Neural cell (in vitro differentiated cells): ENCODE measurements around the gene BPIFB6. TPM values are rescaled to one million over a fixed set of nuclear protein-coding genes. Genes with fewer than 3 reads are reported as not detected.

Experiments
- H2AFZ ChIP-seq: fragments of 200-600, 300-800 bp; sonication (generic), shearing (Covaris generic); 2 replicates; pipeline ENCODE4 v1.6.0; 2014; ENCODE audit warnings: low read depth, mild to moderate bottlenecking, antibody characterized with exemption, low read length, moderate library complexity
- H3F3A ChIP-seq: fragments of 200-600 bp; shearing (Covaris generic); 2 replicates; pipeline ENCODE4 v1.6.1; 2016; ENCODE audit warnings: mild to moderate bottlenecking, moderate library complexity, mixed read lengths, antibody characterized with exemption, low read length; ENCODE audit not compliant: insufficient read depth, poor library complexity, severe bottlenecking
- H3K27ac ChIP-seq: fragments of 200-600, 300-800 bp; sonication (generic), shearing (Covaris generic); 2 replicates; pipeline ENCODE4 v1.5.1; 2014; ENCODE audit warnings: mild to moderate bottlenecking, low read length, moderate library complexity
- H3K27me3 ChIP-seq: fragments of 300-800, 200-600 bp; sonication (generic), shearing (Covaris generic); 2 replicates; pipeline ENCODE4 v1.6.0; 2014; ENCODE audit warnings: mild to moderate bottlenecking, low read depth, low read length, moderate library complexity; ENCODE audit not compliant: insufficient read depth
- H3K36me3 ChIP-seq: fragments of 300-800, 200-600 bp; sonication (generic), shearing (Covaris generic); 2 replicates; pipeline ENCODE4 v1.5.1; 2014; ENCODE audit warnings: mild to moderate bottlenecking, antibody characterized with exemption, low read length, moderate library complexity; ENCODE audit not compliant: insufficient read depth
- H3K4me2 ChIP-seq: fragments of 300-800, 200-600 bp; sonication (generic), shearing (Covaris generic); 2 replicates; pipeline ENCODE4 v1.6.0; 2014; ENCODE audit warnings: mild to moderate bottlenecking, low read length
- H3K4me3 ChIP-seq: fragments of 300-800, 200-600 bp; sonication (generic), shearing (Covaris generic); 2 replicates; pipeline ENCODE4 v1.5.1; 2014; ENCODE audit warnings: mild to moderate bottlenecking, low read length, moderate library complexity
- H3K79me2 ChIP-seq: fragments of 200-600 bp; shearing (Covaris generic); replicated peaks from 2 replicates; pipeline ENCODE4 v1.6.0; 2014; ENCODE audit warnings: mild to moderate bottlenecking, low read length, moderate library complexity; ENCODE audit not compliant: insufficient read depth
- H3K9ac ChIP-seq: fragments of 300-800, 200-600 bp; sonication (generic), shearing (Covaris generic); 2 replicates; pipeline ENCODE4 v1.6.1; 2016; ENCODE audit warnings: mild to moderate bottlenecking, low read length, mixed read lengths
- H3K9me2 ChIP-seq: fragments of 200-600 bp; shearing (Covaris generic); 2 replicates; pipeline ENCODE4 v1.6.1; 2016; ENCODE audit warnings: mild to moderate bottlenecking, low read length, mixed read lengths; ENCODE audit not compliant: insufficient read depth
- H3K9me3 ChIP-seq: fragments of 200-600, 300-800 bp; sonication (generic), shearing (Covaris generic); 2 replicates; pipeline ENCODE4 v1.6.1; 2016; ENCODE audit warnings: mild to moderate bottlenecking, mixed run types, low read length, moderate library complexity, mixed read lengths
- H4K20me1 ChIP-seq: fragments of 200-600 bp; shearing (Covaris generic); 2 replicates; pipeline ENCODE4 v1.6.1; 2016; ENCODE audit warnings: mild to moderate bottlenecking, mixed run types; ENCODE audit not compliant: insufficient read depth
- EP300 ChIP-seq: fragments of 450-650 bp; conservative IDR thresholded peaks from 2 replicates; pipeline ENCODE4 v1.6.1; 2014; ENCODE audit warnings: antibody characterized with exemption, mild to moderate bottlenecking, moderate library complexity; ENCODE audit not compliant: poor library complexity, severe bottlenecking
- EZH2 ChIP-seq: fragments of 200-600, 300-800 bp; shearing (Covaris generic), sonication (generic); IDR thresholded peaks from 2 replicates; pipeline ENCODE4 v1.6.1; 2014; ENCODE audit warnings: antibody characterized with exemption, low read length, borderline replicate concordance, mild to moderate bottlenecking; ENCODE audit not compliant: insufficient read depth, poor library complexity, severe bottlenecking
- MXI1 ChIP-seq: fragments of 450-650 bp; conservative IDR thresholded peaks from 2 replicates; pipeline ENCODE4 v1.6.1; 2014; ENCODE audit warnings: antibody characterized with exemption, mild to moderate bottlenecking; ENCODE audit not compliant: poor library complexity, severe bottlenecking
- POLR2AphosphoS5 ChIP-seq: IDR thresholded peaks from 2 replicates; pipeline ENCODE4 v1.6.1; 2012
- RAD21 ChIP-seq: fragments of 450-650 bp; conservative IDR thresholded peaks from 2 replicates; pipeline ENCODE4 v1.6.1; 2014; ENCODE audit warnings: antibody characterized with exemption, mild to moderate bottlenecking, moderate library complexity
- SMC3 ChIP-seq: fragments of 450-650 bp; conservative IDR thresholded peaks from 2 replicates; pipeline ENCODE4 v1.6.1; 2014; ENCODE audit warnings: antibody characterized with exemption, mild to moderate bottlenecking, moderate library complexity; ENCODE audit not compliant: poor library complexity
- TAF1 ChIP-seq: IDR thresholded peaks from 2 replicates; pipeline ENCODE4 v1.6.1; 2012; ENCODE audit warnings: low read depth
- polyA plus RNA-seq: library from polyadenylated mRNA; depleted of rRNA; stranded (reverse); fragments of >200 nt; gene quantifications from 2 replicates; pipeline ENCODE4 v1.2.3, GENCODE V29; 2014
- TF ChIP-seq, protein P1 (sequence below): IDR thresholded peaks from 2 replicates; pipeline ENCODE4 v1.6.1; 2012; ENCODE audit warnings: borderline replicate concordance
- TF ChIP-seq, protein P2 (sequence below): fragments of 450-650 bp; IDR thresholded peaks from 2 replicates; pipeline ENCODE4 v1.5.1; 2014; ENCODE audit warnings: antibody characterized with exemption, mild to moderate bottlenecking, moderate library complexity; ENCODE audit not compliant: poor library complexity, severe bottlenecking

Gene BPIFB6
- polyA plus RNA-seq, 1 donor from 2014 or later, result not detected

- Histone ChIP-seq H3K36me3 (no peaks in the 10 kb centered on the region), H3K4me3 (no peak overlapping the region), H3K9me2 (no peaks in the 10 kb centered on the region), H3K9me3 (no peaks in the 10 kb centered on the region), H3K27me3 (no peaks in the 10 kb centered on the region), H2AFZ (no peak overlapping the region), H3F3A (no peaks in the 10 kb centered on the region), H3K79me2 (no peaks in the 10 kb centered on the region), H3K27ac (no peak overlapping the region), H3K4me2 (no peak overlapping the region), H3K9ac (no peak overlapping the region), H4K20me1 (no peaks in the 10 kb centered on the region)
- TF ChIP-seq, protein P1, sequence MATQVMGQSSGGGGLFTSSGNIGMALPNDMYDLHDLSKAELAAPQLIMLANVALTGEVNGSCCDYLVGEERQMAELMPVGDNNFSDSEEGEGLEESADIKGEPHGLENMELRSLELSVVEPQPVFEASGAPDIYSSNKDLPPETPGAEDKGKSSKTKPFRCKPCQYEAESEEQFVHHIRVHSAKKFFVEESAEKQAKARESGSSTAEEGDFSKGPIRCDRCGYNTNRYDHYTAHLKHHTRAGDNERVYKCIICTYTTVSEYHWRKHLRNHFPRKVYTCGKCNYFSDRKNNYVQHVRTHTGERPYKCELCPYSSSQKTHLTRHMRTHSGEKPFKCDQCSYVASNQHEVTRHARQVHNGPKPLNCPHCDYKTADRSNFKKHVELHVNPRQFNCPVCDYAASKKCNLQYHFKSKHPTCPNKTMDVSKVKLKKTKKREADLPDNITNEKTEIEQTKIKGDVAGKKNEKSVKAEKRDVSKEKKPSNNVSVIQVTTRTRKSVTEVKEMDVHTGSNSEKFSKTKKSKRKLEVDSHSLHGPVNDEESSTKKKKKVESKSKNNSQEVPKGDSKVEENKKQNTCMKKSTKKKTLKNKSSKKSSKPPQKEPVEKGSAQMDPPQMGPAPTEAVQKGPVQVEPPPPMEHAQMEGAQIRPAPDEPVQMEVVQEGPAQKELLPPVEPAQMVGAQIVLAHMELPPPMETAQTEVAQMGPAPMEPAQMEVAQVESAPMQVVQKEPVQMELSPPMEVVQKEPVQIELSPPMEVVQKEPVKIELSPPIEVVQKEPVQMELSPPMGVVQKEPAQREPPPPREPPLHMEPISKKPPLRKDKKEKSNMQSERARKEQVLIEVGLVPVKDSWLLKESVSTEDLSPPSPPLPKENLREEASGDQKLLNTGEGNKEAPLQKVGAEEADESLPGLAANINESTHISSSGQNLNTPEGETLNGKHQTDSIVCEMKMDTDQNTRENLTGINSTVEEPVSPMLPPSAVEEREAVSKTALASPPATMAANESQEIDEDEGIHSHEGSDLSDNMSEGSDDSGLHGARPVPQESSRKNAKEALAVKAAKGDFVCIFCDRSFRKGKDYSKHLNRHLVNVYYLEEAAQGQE, result no peak
- no peak for TF ChIP-seq MXI1
These were observed 60.2 kb downstream of the BPIFB6 start for GRCh38 chr20:33091693-33092092.

- Histone ChIP-seq H3K36me3 (no peaks in the 10 kb centered on the region), H2AFZ (no peak overlapping the region), H3K27ac (no peak overlapping the region), H3K27me3 (no peaks in the 10 kb centered on the region), H3K4me2 (no peak overlapping the region), H3K9ac (no peak overlapping the region), H3K79me2 (no peaks in the 10 kb centered on the region), H3K9me3 (no peaks in the 10 kb centered on the region), H3K9me2 (no peaks in the 10 kb centered on the region), H3K4me3 (no peak overlapping the region), H3F3A (no peaks in the 10 kb centered on the region), H4K20me1 (no peaks in the 10 kb centered on the region)
- TF ChIP-seq, protein P2, sequence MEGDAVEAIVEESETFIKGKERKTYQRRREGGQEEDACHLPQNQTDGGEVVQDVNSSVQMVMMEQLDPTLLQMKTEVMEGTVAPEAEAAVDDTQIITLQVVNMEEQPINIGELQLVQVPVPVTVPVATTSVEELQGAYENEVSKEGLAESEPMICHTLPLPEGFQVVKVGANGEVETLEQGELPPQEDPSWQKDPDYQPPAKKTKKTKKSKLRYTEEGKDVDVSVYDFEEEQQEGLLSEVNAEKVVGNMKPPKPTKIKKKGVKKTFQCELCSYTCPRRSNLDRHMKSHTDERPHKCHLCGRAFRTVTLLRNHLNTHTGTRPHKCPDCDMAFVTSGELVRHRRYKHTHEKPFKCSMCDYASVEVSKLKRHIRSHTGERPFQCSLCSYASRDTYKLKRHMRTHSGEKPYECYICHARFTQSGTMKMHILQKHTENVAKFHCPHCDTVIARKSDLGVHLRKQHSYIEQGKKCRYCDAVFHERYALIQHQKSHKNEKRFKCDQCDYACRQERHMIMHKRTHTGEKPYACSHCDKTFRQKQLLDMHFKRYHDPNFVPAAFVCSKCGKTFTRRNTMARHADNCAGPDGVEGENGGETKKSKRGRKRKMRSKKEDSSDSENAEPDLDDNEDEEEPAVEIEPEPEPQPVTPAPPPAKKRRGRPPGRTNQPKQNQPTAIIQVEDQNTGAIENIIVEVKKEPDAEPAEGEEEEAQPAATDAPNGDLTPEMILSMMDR, result no peak
- TF ChIP-seq MXI1 (no peak), EZH2 (no peak), POLR2AphosphoS5 (no peak), EP300 (no peak), TAF1 (no peak), SMC3 (no peak), RAD21 (no peak)
- TF ChIP-seq, protein P1, result no peak
These were observed 60.9 kb downstream of the BPIFB6 start for GRCh38 chr20:33092361-33092760.
